K562 (cell line): ENCODE measurements around the gene ZDHHC18. TPM values are rescaled to one million over a fixed set of nuclear protein-coding genes. Genes with fewer than 3 reads are reported as not detected.
A peak's percentile ranks its signal among the peaks of the same experiment; 100 is the strongest.

Source experiments
- DPF2 ChIP-seq: fragments of 450-650 bp; IDR thresholded peaks from 2 replicates; pipeline ENCODE4 v1.6.1; 2016
- GTF2A2 ChIP-seq: IDR thresholded peaks from 2 replicates; pipeline ENCODE4 v1.6.1; 2016; ENCODE audit warnings: mild to moderate bottlenecking, missing genetic modification characterization, missing compliant biosample characterization
- HMBOX1 ChIP-seq: sonication (generic); IDR thresholded peaks from 2 replicates; pipeline ENCODE4 v1.6.1; 2016
- HSF4 ChIP-seq: fragments of 250-450 bp; sonication (Bioruptor Pico); IDR thresholded peaks from 2 replicates; pipeline ENCODE4 v2.1.2; 2022; ENCODE audit warnings: mild to moderate bottlenecking, moderate library complexity, borderline replicate concordance
- MEIS2 ChIP-seq: fragments of 450-650 bp; IDR thresholded peaks from 2 replicates; pipeline ENCODE4 v1.6.1; 2014; ENCODE audit warnings: mild to moderate bottlenecking; ENCODE audit not compliant: partially characterized antibody
- NFE2 ChIP-seq: IDR thresholded peaks from 2 replicates; pipeline ENCODE4 v1.6.1; 2014; ENCODE audit warnings: antibody characterized with exemption, low read depth
- PATZ1 ChIP-seq: fragments of 250-450 bp; sonication (Bioruptor Pico); IDR thresholded peaks from 2 replicates; pipeline ENCODE4 v1.5.0; 2020; ENCODE audit warnings: mild to moderate bottlenecking, borderline replicate concordance
- PHB2 ChIP-seq: fragments of 450-650 bp; IDR thresholded peaks from 2 replicates; pipeline ENCODE4 v1.6.1; 2017; ENCODE audit warnings: low read depth
- POLR2AphosphoS2 ChIP-seq: IDR thresholded peaks from 2 replicates; pipeline ENCODE4 v1.6.1; 2012; ENCODE audit warnings: low read length, improper control_type of control experiment
- RBFOX2 ChIP-seq: fragments of 200-400 bp; formaldehyde crosslinking; IDR thresholded peaks from 2 replicates; pipeline ENCODE4 v1.6.1; 2017; ENCODE audit warnings: low read depth, mild to moderate bottlenecking, low read length, moderate library complexity
- RBM22 ChIP-seq: fragments of 200-400 bp; formaldehyde crosslinking; IDR thresholded peaks from 2 replicates; pipeline ENCODE4 v1.6.1; 2018; ENCODE audit warnings: low read length, low read depth; ENCODE audit not compliant: poor library complexity, severe bottlenecking
- SFPQ ChIP-seq: fragments of 200-400 bp; formaldehyde crosslinking; IDR thresholded peaks from 2 replicates; pipeline ENCODE4 v1.6.1; 2017; ENCODE audit warnings: mild to moderate bottlenecking, low read depth, low read length, moderate library complexity
- TAF7 ChIP-seq: fragments of 450-650 bp; IDR thresholded peaks from 2 replicates; pipeline ENCODE4 v1.6.1; 2016; ENCODE audit warnings: missing genetic modification characterization, missing compliant biosample characterization
- TCF3 ChIP-seq: sonication (generic); formaldehyde crosslinking; IDR thresholded peaks from 2 replicates; pipeline ENCODE4 v1.4.0; 2020; ENCODE audit warnings: mild to moderate bottlenecking, missing genetic modification reagents
- ZFP36 ChIP-seq: fragments of 150-350 bp; IDR thresholded peaks from 2 replicates; pipeline ENCODE4 v1.6.1; 2018; ENCODE audit warnings: low read length, low read depth; ENCODE audit not compliant: partially characterized antibody
- ZNF695 ChIP-seq: fragments of 450-650 bp; formaldehyde crosslinking; IDR thresholded peaks from 2 replicates; pipeline ENCODE4 v1.4.0; 2020; ENCODE audit warnings: mild to moderate bottlenecking, moderate library complexity
- ZNF764 ChIP-seq: fragments of 250-450 bp; sonication (Bioruptor Pico); IDR thresholded peaks from 2 replicates; pipeline ENCODE4 v1.4.0; 2020; ENCODE audit warnings: low read depth, mild to moderate bottlenecking, moderate library complexity
- polyA plus RNA-seq, 8 experiments: library from polyadenylated mRNA; depleted of rRNA in 4 of 8; stranded (reverse) in 5 of 8; unstranded in 3 of 8; fragments of >200 nt; fragmentation: Nextera tagmentation in 2 of 8; fragmentation: Illumina TruSeq in 1 of 8; extraction: Ambion mirVana in 2 of 8; extraction: Trizol in 1 of 8; gene quantifications; 2 replicates each; pipeline versions ENCODE4 v1.2.1 to v1.2.3, GENCODE V29; 2011 to 2014; ENCODE audit warnings: inconsistent platforms in 1 of 8, missing spikeins in 1 of 8
- total RNA-seq, 7 experiments: library from RNA; depleted of rRNA in 6 of 7; stranded (reverse); fragments of >200 nt in 6 of 7; fragmentation: Illumina TruSeq in 2 of 7; extraction: Trizol in 2 of 7; gene quantifications; 2 replicates each; pipeline versions ENCODE4 v1.2.1 to v1.2.3, GENCODE V29; 2011 to 2021; ENCODE audit warnings: low replicate concordance in 1 of 7
- TF ChIP-seq, protein P1 (sequence below), 2 experiments: fragments of 450-650 bp in 1 of 2; IDR thresholded peaks; 2 replicates each; pipeline ENCODE4 v1.6.1; 2011 to 2017; ENCODE audit warnings: low read depth in 2 of 2, antibody characterized with exemption in 1 of 2, borderline replicate concordance in 1 of 2, low read length in 1 of 2, mild to moderate bottlenecking in 1 of 2, mixed read lengths in 1 of 2; ENCODE audit not compliant: control insufficient read depth in 1 of 2

The ZDHHC18 gene
- total and polyA plus RNA-seq, 9 of the 15 experiments (the other 6 are each of a cell fraction or from before 2014, with no cell fraction given) = 0.42 to 35.6 (median 15.8) TPM

GRCh38 chr1:26786437-26787380 lies 39.8 kb upstream of the ZDHHC18 start (continued):
- TF ChIP-seq GTF2A2 (tag) = 0 out of 2 replicates have a peak, but pooled peaks have one; percentile 44
- peak; percentile 81; the same call in 1 of the 2 replicates for TF ChIP-seq ZNF695
- no peak for TF ChIP-seq PHB2
- no peak for TF ChIP-seq NFE2
- no peak for TF ChIP-seq RBFOX2
- TF ChIP-seq MEIS2 = peak; percentile 48
- peak; percentile 84 for TF ChIP-seq DPF2
- peak; percentile 97 for TF ChIP-seq HMBOX1
- no peak for TF ChIP-seq SFPQ
- peak; percentile 34 for TF ChIP-seq ZFP36
- TF ChIP-seq, protein P1, sequence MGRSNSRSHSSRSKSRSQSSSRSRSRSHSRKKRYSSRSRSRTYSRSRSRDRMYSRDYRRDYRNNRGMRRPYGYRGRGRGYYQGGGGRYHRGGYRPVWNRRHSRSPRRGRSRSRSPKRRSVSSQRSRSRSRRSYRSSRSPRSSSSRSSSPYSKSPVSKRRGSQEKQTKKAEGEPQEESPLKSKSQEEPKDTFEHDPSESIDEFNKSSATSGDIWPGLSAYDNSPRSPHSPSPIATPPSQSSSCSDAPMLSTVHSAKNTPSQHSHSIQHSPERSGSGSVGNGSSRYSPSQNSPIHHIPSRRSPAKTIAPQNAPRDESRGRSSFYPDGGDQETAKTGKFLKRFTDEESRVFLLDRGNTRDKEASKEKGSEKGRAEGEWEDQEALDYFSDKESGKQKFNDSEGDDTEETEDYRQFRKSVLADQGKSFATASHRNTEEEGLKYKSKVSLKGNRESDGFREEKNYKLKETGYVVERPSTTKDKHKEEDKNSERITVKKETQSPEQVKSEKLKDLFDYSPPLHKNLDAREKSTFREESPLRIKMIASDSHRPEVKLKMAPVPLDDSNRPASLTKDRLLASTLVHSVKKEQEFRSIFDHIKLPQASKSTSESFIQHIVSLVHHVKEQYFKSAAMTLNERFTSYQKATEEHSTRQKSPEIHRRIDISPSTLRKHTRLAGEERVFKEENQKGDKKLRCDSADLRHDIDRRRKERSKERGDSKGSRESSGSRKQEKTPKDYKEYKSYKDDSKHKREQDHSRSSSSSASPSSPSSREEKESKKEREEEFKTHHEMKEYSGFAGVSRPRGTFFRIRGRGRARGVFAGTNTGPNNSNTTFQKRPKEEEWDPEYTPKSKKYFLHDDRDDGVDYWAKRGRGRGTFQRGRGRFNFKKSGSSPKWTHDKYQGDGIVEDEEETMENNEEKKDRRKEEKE (IDR thresholded peaks at IDR 0.05; ENCODE audit: borderline replicate concordance in 1 of 2, control insufficient read depth in 1 of 2, low read depth in 2 of 2, low read length in 1 of 2) = 0 out of 4 replicates have a peak, but pooled peaks of 1 of the 2 experiments have one; percentile 79
- peak; percentile 60 for TF ChIP-seq TCF3
- TF ChIP-seq RBM22 = no peak
- TF ChIP-seq HSF4 (CRISPR knock-in tag) = no peak
- TF ChIP-seq PATZ1 (CRISPR knock-in tag) = 0 out of 2 replicates have a peak, but pooled peaks have one; percentile 27
- TF ChIP-seq ZNF764 (CRISPR knock-in tag) = no peak
- TF ChIP-seq POLR2AphosphoS2 = no peak
- TF ChIP-seq TAF7 = peak; percentile 15; the same call in 1 of the 2 replicates
